Measurements from ENCODE around the gene NAGK. TPM values are rescaled to one million over a fixed set of nuclear protein-coding genes. Genes with fewer than 3 reads are reported as not detected.
A peak's percentile ranks its signal among the peaks of the same experiment; 100 is the strongest.
"Not testable (repeated sequence)": the region's sequence is repeated elsewhere in the genome, so short reads cannot be mapped to it uniquely, and the experiment has no call there.

Gene NAGK
- total and polyA plus RNA-seq, 2 of the 8 experiments (the other 6 are each of a cell fraction or from before 2014, with no cell fraction given) = 57.9 to 59.9 TPM

- not testable (repeated sequence) for H3K27ac ChIP-seq (ENCODE audit: low read depth, low read length); DNase-seq (ENCODE audit: low read depth in 1 of 2, low spot score in 2 of 2); H4K8ac ChIP-seq (ENCODE audit: extremely low read depth, insufficient read depth, low read length); H3K18ac ChIP-seq (ENCODE audit: extremely low read depth, low read length); H3K56ac ChIP-seq (replicated peaks; ENCODE audit: insufficient read length, low read depth, low read length); H2BK120ac ChIP-seq (replicated peaks; ENCODE audit: low read depth, low read length); H4K91ac ChIP-seq (replicated peaks; ENCODE audit: insufficient read length, low read length); H3K4ac ChIP-seq (replicated peaks; ENCODE audit: insufficient read length, low read depth, low read length); H4K20me1 ChIP-seq (replicated peaks in 1 of 2; ENCODE audit: control insufficient read depth in 1 of 2, insufficient read depth in 2 of 2, low read length in 2 of 2); H2BK12ac ChIP-seq (ENCODE audit: low read depth, low read length); H3K4me3 ChIP-seq (ENCODE audit: extremely low read depth in 1 of 4, insufficient read depth in 2 of 4, low read depth in 3 of 4, low read length in 4 of 4); H3K9ac ChIP-seq (replicated peaks in 1 of 4; ENCODE audit: extremely low read depth in 1 of 4, low read depth in 3 of 4, low read length in 3 of 4); H2BK20ac ChIP-seq (ENCODE audit: low read length); H3K14ac ChIP-seq (ENCODE audit: insufficient read length); H3K79me2 ChIP-seq (ENCODE audit: control insufficient read depth in 1 of 2, insufficient read depth in 2 of 2, low read length in 2 of 2); H2BK15ac ChIP-seq (ENCODE audit: low read length); H4K5ac ChIP-seq (ENCODE audit: insufficient read length, low read depth, low read length); H3K36me3 ChIP-seq (ENCODE audit: control insufficient read depth in 2 of 4, insufficient read depth in 4 of 4, low read length in 3 of 4); H3K23ac ChIP-seq (ENCODE audit: insufficient read length); H2AFZ ChIP-seq (ENCODE audit: low read length); H3K79me1 ChIP-seq (ENCODE audit: low read depth, low read length); H2AK5ac ChIP-seq (ENCODE audit: low read depth, low read length); FAIRE-seq; H3K23me2 ChIP-seq (ENCODE audit: low read depth, low read length); H3K4me2 ChIP-seq (ENCODE audit: insufficient read depth in 1 of 2, low read depth in 2 of 2, low read length in 2 of 2); H3K27me3 ChIP-seq (replicated peaks in 1 of 4; ENCODE audit: control insufficient read depth in 3 of 4, extremely low read depth in 1 of 4, insufficient read depth in 3 of 4, low read length in 3 of 4); H3K9me3 ChIP-seq (ENCODE audit: insufficient read depth in 2 of 2, low read depth in 1 of 2, low read length in 1 of 2); H2BK5ac ChIP-seq (ENCODE audit: low read depth, low read length); H3K4me1 ChIP-seq (replicated peaks in 1 of 4; ENCODE audit: control insufficient read depth in 3 of 4, insufficient read depth in 4 of 4, low read length in 3 of 4)
- 82% methylated on average over 15 of the region's 15 CpGs; no CpG with 5 or more reads in 1 of the 2 experiments for WGBS, 2 experiments (ENCODE audit: extremely low coverage in 1 of 2, insufficient coverage in 1 of 2, insufficient read length in 1 of 2, insufficient replicate concordance in 2 of 2, low coverage in 1 of 2, low lambda C conversion rate in 2 of 2, missing lambda C conversion rate in 1 of 2)
- ChIA-PET CTCF (ENCODE audit: partially characterized antibody) (interaction anchor here (0.8 to 2.1 kb wide), 6 partner anchors 13 to 92 kb away, joined by 3 to 10 read pairs (median 4); partner anchors contain the start of gene NAGK), POLR2A (ENCODE audit: partially characterized antibody) (interaction anchor here (0.7 kb wide), 1 partner anchor 105 kb away, joined by 3 read pairs; no protein-coding TSS in a partner anchor)
- TF ChIP-seq CTCF (IDR thresholded peaks at IDR 0.05; ENCODE audit: control extremely low read depth in 1 of 3, insufficient read depth in 1 of 3, low read depth in 1 of 3, low read length in 3 of 3) (peak in 1 of 3 experiments; percentile 11; a peak in 2 of 4 replicates), RAD21 (IDR thresholded peaks at IDR 0.05 in 1 of 2, conservative IDR thresholded peaks at IDR 0.05 in 1 of 2; ENCODE audit: low read depth in 2 of 2, low read length in 2 of 2) (peak; percentile 29 to 32; a peak in 3 of 4 replicates)
These were observed 44.8 kb upstream of the NAGK start for GRCh38 chr2:71023553-71024243.

Measured in H1 (cell line).